Cardiac muscle cell (in vitro differentiated cells and primary cell): ENCODE results near the gene ELN. TPM values are rescaled to one million over a fixed set of nuclear protein-coding genes. Genes with fewer than 3 reads are reported as not detected.
"Not testable (repeated sequence)": the region's sequence is repeated elsewhere in the genome, so short reads cannot be mapped to it uniquely, and the experiment has no call there.

Experiments used
- DNase-seq, 2 donors: peaks; one replicate each; pipeline versions ENCODE4 v3.0.0 to v3.0.0-alpha.2; 2010 to 2017; ENCODE audit warnings: low read depth in 1 of 2, low spot score in 1 of 2
- H3K27ac ChIP-seq: fragments of 200-600 bp; sonication (generic); 2 replicates; pipeline ENCODE4 v1.5.1; 2016
- H3K27me3 ChIP-seq: fragments of 200-600 bp; sonication (generic); 2 replicates; pipeline ENCODE4 v1.6.0; 2016; ENCODE audit warnings: control low read depth
- H3K36me3 ChIP-seq: fragments of 200-600 bp; sonication (generic); 2 replicates; pipeline ENCODE4 v1.5.1; 2016; ENCODE audit warnings: control low read depth
- H3K4me1 ChIP-seq: fragments of 200-600 bp; sonication (generic); 2 replicates; pipeline ENCODE4 v1.8.1; 2017; ENCODE audit warnings: low read depth, mild to moderate bottlenecking, mixed run types
- H3K4me3 ChIP-seq: fragments of 200-600 bp; sonication (generic); 2 replicates; pipeline ENCODE4 v1.5.1; 2016; ENCODE audit warnings: mild to moderate bottlenecking
- H3K9me3 ChIP-seq: fragments of 200-600 bp; sonication (generic); 2 replicates; pipeline ENCODE4 v1.5.1; 2017; ENCODE audit warnings: low read depth, mild to moderate bottlenecking, control low read depth
- polyA plus RNA-seq: library from polyadenylated mRNA; unstranded; fragments of >200 nt; fragmentation: Nextera tagmentation; extraction: Ambion mirVana; gene quantifications from 2 replicates; pipeline ENCODE4 v1.2.1, GENCODE V29; 2016
- total RNA-seq: library from RNA; depleted of rRNA; stranded (reverse); fragments of >200 nt; gene quantifications from 2 replicates; pipeline ENCODE4 v1.2.3, GENCODE V29; 2016
- TF ChIP-seq, protein P1 (sequence below): IDR thresholded peaks from 2 replicates; pipeline ENCODE4 v1.5.1; 2012; ENCODE audit warnings: low read depth, mild to moderate bottlenecking, low read length

Gene ELN
- total and polyA plus RNA-seq, 2 experiments from 2014 or later = 0.77 TPM; not detected in 1

DNA sequence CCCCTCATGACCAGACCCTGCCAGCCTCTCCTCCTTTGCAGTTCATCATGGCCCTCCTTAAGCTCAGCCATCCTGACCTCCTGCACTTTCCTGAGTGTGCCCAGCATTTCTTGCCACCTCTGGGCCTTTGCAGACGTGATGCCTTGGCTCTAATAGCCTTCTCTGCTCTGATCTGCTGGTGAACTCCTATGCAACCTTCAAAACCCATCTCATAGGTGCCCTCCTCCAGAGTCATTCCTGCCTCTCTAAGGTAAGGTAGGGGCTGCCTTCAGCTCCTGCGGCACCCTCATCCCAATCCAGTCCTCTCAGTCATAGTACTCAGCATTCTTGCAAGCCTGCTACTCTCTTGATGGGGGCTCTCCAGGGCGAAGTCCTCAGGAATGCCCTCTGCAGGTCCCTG is 19.3 kb upstream of the ELN start:
- Histone ChIP-seq H3K27me3 (no peaks in the 10 kb centered on the region), H3K36me3 (no peaks in the 10 kb centered on the region), H3K4me1 (peaks cover 13% of the 10 kb centered on the region), H3K27ac (no peak overlapping the region), H3K9me3 (no peaks in the 10 kb centered on the region), H3K4me3 (no peak overlapping the region)
- TF ChIP-seq, protein P1, sequence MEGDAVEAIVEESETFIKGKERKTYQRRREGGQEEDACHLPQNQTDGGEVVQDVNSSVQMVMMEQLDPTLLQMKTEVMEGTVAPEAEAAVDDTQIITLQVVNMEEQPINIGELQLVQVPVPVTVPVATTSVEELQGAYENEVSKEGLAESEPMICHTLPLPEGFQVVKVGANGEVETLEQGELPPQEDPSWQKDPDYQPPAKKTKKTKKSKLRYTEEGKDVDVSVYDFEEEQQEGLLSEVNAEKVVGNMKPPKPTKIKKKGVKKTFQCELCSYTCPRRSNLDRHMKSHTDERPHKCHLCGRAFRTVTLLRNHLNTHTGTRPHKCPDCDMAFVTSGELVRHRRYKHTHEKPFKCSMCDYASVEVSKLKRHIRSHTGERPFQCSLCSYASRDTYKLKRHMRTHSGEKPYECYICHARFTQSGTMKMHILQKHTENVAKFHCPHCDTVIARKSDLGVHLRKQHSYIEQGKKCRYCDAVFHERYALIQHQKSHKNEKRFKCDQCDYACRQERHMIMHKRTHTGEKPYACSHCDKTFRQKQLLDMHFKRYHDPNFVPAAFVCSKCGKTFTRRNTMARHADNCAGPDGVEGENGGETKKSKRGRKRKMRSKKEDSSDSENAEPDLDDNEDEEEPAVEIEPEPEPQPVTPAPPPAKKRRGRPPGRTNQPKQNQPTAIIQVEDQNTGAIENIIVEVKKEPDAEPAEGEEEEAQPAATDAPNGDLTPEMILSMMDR = no peak
- DNase-seq = no peak

- H3K27ac ChIP-seq = no peak overlapping the region
- no peaks in the 10 kb centered on the region for H3K27me3 ChIP-seq
- no peaks in the 10 kb centered on the region for H3K9me3 ChIP-seq
- no peaks in the 10 kb centered on the region for H3K36me3 ChIP-seq
- DNase-seq = no peak
- H3K4me1 ChIP-seq = peaks cover 13% of the 10 kb centered on the region
- no peak overlapping the region for H3K4me3 ChIP-seq
- TF ChIP-seq, protein P1 = no peak
Measured at GRCh38 chr7:74009719-74010118, 18.3 kb upstream of the ELN start.

- H3K36me3 ChIP-seq = no peaks in the 10 kb centered on the region
- H3K9me3 ChIP-seq = no peaks in the 10 kb centered on the region
- no peak overlapping the region for H3K4me3 ChIP-seq
- H3K27ac ChIP-seq = no peak overlapping the region
- peaks cover 13% of the 10 kb centered on the region for H3K4me1 ChIP-seq
- DNase-seq = no peak
- H3K27me3 ChIP-seq = no peaks in the 10 kb centered on the region
- TF ChIP-seq, protein P1 = no peak
Measured at GRCh38 chr7:74010407-74010806, 17.6 kb upstream of the ELN start.

DNA sequence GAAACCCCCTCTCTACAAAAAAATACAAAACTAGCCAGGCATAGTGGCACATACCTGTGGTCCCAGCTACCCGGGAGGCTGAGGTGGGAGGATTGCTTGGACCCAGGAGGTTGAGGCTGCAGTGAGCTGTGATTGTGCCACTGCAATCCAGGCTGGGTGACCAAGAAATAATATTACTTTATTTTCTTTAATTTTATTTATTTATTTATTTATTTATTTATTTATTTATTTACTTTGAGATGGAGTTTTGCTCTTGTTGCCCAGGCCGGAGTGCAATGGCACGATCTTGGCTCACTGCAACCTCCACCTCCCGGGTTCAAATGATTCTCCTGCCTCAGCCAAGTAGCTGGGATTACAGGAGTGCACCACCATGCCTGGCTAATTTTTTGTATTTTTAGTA is 16.6 kb upstream of the ELN start:
- H3K36me3 ChIP-seq, H3K4me3 ChIP-seq, H3K9me3 ChIP-seq, H3K27me3 ChIP-seq, H3K27ac ChIP-seq, DNase-seq: not testable (repeated sequence)
- peaks cover 13% of the 10 kb centered on the region for H3K4me1 ChIP-seq

DNA sequence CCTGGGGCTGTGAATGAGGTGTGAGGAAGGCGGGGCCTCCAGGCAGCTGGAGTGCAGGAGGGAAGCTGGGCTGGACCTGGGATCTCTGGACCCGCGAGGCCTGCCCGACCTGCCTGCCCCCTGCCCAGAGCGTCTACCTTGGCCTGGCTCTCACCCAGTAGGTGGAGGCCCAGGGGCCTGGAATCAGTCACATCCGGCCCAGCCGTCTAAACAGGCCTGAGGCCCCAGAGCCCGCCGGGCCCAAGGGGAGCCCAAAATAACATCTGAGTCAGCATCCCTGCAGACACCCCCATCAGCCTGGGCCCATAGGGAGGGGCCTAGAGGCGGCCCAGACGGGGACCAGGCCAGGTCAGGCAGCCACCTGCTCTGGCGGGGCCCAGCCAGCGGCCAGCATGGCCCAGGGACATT is 15.1 kb upstream of the ELN start:
- no peaks in the 10 kb centered on the region for H3K9me3 ChIP-seq
- DNase-seq = peak in 1 of 2 donors; percentile 64
- TF ChIP-seq, protein P1 = no peak
- H3K4me1 ChIP-seq = peaks cover 12% of the 10 kb centered on the region
- no peaks in the 10 kb centered on the region for H3K36me3 ChIP-seq
- no peaks in the 10 kb centered on the region for H3K27me3 ChIP-seq
- H3K27ac ChIP-seq = no peak overlapping the region
- no peak overlapping the region for H3K4me3 ChIP-seq

GRCh38 chr7:74013539-74014272 is 14.3 kb upstream of the ELN start:
- no peak overlapping the region for H3K4me3 ChIP-seq
- TF ChIP-seq, protein P1 = no peak

More at GRCh38 chr7:74013539-74014272, 14.3 kb upstream of the ELN start:
- no peak for DNase-seq
- Histone ChIP-seq H3K27me3 (no peaks in the 10 kb centered on the region), H3K27ac (no peak overlapping the region), H3K9me3 (no peaks in the 10 kb centered on the region), H3K36me3 (no peaks in the 10 kb centered on the region), H3K4me1 (peaks cover 12% of the 10 kb centered on the region)
